ENCODE data around the gene NDOR1.

Gene NDOR1

GRCh38 chr9:137205126-137206069, at the start of gene NDOR1, which contains the start of gene TMEM203:
TSS of gene NDOR1 (plus strand) at chr9:137205700. CDS start at chr9:137205778, 78 bp downstream.
TSS of gene TMEM203 (minus strand) at chr9:137205648. CDS start at chr9:137205414, 234 bp downstream.
- DNase-seq = no peak

- no peak for DNase-seq
Measured at GRCh38 chr9:137156567-137157375, 48.7 kb upstream of the NDOR1 start.

- DNase-seq = no peak
Measured at GRCh38 chr9:137157618-137158415, 47.7 kb upstream of the NDOR1 start.

- DNase-seq = no peak
Measured at GRCh38 chr9:137158625-137159024, 46.9 kb upstream of the NDOR1 start.

GRCh38 chr9:137159105-137160053, 46.1 kb upstream of the NDOR1 start:
- DNase-seq = no peak

GRCh38 chr9:137160054-137160425, 45.5 kb upstream of the NDOR1 start:
- no peak for DNase-seq

- no peak for DNase-seq
Measured at GRCh38 chr9:137160716-137161557, 44.6 kb upstream of the NDOR1 start.

- no peak for DNase-seq
Measured at GRCh38 chr9:137161558-137162486, 43.7 kb upstream of the NDOR1 start.

- no peak for DNase-seq
Measured at GRCh38 chr9:137162505-137163364, 42.8 kb upstream of the NDOR1 start.

GRCh38 chr9:137163365-137163715, 42.2 kb upstream of the NDOR1 start:
- no peak for DNase-seq

GRCh38 chr9:137163805-137164204, 41.7 kb upstream of the NDOR1 start:
- no peak for DNase-seq

- no peak for DNase-seq
Measured at GRCh38 chr9:137164370-137165249, 40.9 kb upstream of the NDOR1 start.

GRCh38 chr9:137165250-137165836, 40.2 kb upstream of the NDOR1 start:
- DNase-seq = no peak

- no peak for DNase-seq
Measured at GRCh38 chr9:137166380-137167229, 38.9 kb upstream of the NDOR1 start.

GRCh38 chr9:137167277-137167746, 38.2 kb upstream of the NDOR1 start:
- no peak for DNase-seq
